GM12878 (cell line): ENCODE results near the gene NT5C3B. TPM values are rescaled to one million over a fixed set of nuclear protein-coding genes. Genes with fewer than 3 reads are reported as not detected.

ENCODE experiments used
- ATAC-seq: fragments of 200-7000 bp; cut with Tn5 transposase; 3 replicates; pipeline ENCODE4 v1.9.1; 2020; ENCODE audit warnings: mild to moderate bottlenecking, moderate library complexity
- BruUV-seq: library from RNA; stranded (reverse); fragments of 400-500 nt; replicated peaks from 2 replicates; lab custom pipeline; 2021; lab: Mats Ljungman, UMichigan
- CTCF ChIA-PET: fragments of 300-600 bp; sonication (Branson Sonifier 250); formaldehyde crosslinking; extraction: SDS; loops from one replicate; lab custom pipeline; 2021; ENCODE audit warnings: inconsistent platforms; lab: Yijun Ruan, JAX
- POLR2A ChIA-PET: fragments of 350-600 bp; formaldehyde crosslinking; extraction: SDS; loops from one replicate; lab custom pipeline; 2021; ENCODE audit warnings: inconsistent platforms; lab: Charles Lee
- RAD21 ChIA-PET: fragments of 300-600 bp; sonication (Branson Sonifier 250); formaldehyde crosslinking; loops from one replicate; lab custom pipeline; 2023; ENCODE audit warnings: antibody characterized with exemption; ENCODE audit not compliant: unreplicated experiment; lab: Charles Lee
- SMC1A ChIA-PET: fragments of 300-600 bp; sonication (Branson Sonifier 250); formaldehyde crosslinking; loops from one replicate; lab custom pipeline; 2023; ENCODE audit not compliant: unreplicated experiment, uncharacterized antibody; lab: Charles Lee
- DNase-seq: peaks from one replicate; pipeline ENCODE4 v3.0.0-alpha.2; 2011; ENCODE audit warnings: low read depth, low spot score
- FAIRE-seq: peaks from 3 replicates; lab custom pipeline; 2011; peaks lifted over from hg19 to GRCh38; lab: Jason Lieb, UNC
- H2AFZ ChIP-seq: 2 replicates; pipeline ENCODE4 v1.6.0; 2011; ENCODE audit warnings: low read depth, low read length, control low read depth; ENCODE audit not compliant: control insufficient read depth
- H3K27ac ChIP-seq: 2 replicates; pipeline ENCODE4 v1.5.1; 2011; ENCODE audit warnings: control low read depth; ENCODE audit not compliant: control insufficient read depth, insufficient read depth
- H3K27me3 ChIP-seq, 2 experiments: replicated peaks in 1 of 2; 2 replicates each; pipeline versions ENCODE4 v1.6.0 to v1.6.1; 2011; ENCODE audit warnings: low read length in 1 of 2; ENCODE audit not compliant: control insufficient read depth in 2 of 2, insufficient read depth in 2 of 2
- H3K36me3 ChIP-seq, 2 experiments: 2 replicates each; pipeline ENCODE4 v1.5.1; 2011; ENCODE audit warnings: low read length in 1 of 2; ENCODE audit not compliant: control insufficient read depth in 2 of 2, insufficient read depth in 2 of 2
- H3K4me1 ChIP-seq: 2 replicates; pipeline ENCODE4 v1.6.1; 2011; ENCODE audit warnings: mild to moderate bottlenecking, low read length, moderate library complexity, mixed read lengths; ENCODE audit not compliant: control insufficient read depth, insufficient read depth
- H3K4me2 ChIP-seq: 2 replicates; pipeline ENCODE4 v1.6.0; 2011; ENCODE audit warnings: control low read depth; ENCODE audit not compliant: control insufficient read depth, insufficient read depth
- H3K4me3 ChIP-seq: fragments of 200-600 bp; sonication (generic); 2 replicates; pipeline ENCODE4 v1.5.1; 2016
- H3K79me2 ChIP-seq: 2 replicates; pipeline ENCODE4 v1.6.0; 2011; ENCODE audit warnings: low read length; ENCODE audit not compliant: control insufficient read depth, insufficient read depth
- H3K9ac ChIP-seq: 2 replicates; pipeline ENCODE4 v1.8.0; 2011; ENCODE audit warnings: low read length, control low read depth, mixed read lengths; ENCODE audit not compliant: control insufficient read depth, insufficient read depth
- H3K9me3 ChIP-seq: replicated peaks from 3 replicates; pipeline ENCODE4 v1.5.1; 2011; ENCODE audit warnings: mild to moderate bottlenecking, low read length; ENCODE audit not compliant: control insufficient read depth, insufficient read depth
- H4K20me1 ChIP-seq: 2 replicates; pipeline ENCODE4 v1.6.0; 2011; ENCODE audit not compliant: control insufficient read depth, insufficient read depth
- FOS ChIP-seq: IDR thresholded peaks from 3 replicates; pipeline ENCODE4 v1.6.1; 2011; ENCODE audit warnings: borderline replicate concordance; ENCODE audit not compliant: insufficient read length; ENCODE audit errors: extremely low read depth
- HDAC2 ChIP-seq: fragments of 200-600 bp; sonication (generic); IDR thresholded peaks from 2 replicates; pipeline ENCODE4 v1.6.1; 2017
- IKZF2 ChIP-seq, 2 experiments: fragments of 450-650 bp; IDR thresholded peaks; 2 replicates each; pipeline ENCODE4 v1.6.1; 2017; ENCODE audit warnings: mild to moderate bottlenecking in 2 of 2, moderate library complexity in 2 of 2
- NBN ChIP-seq: fragments of 450-650 bp; IDR thresholded peaks from 2 replicates; pipeline ENCODE4 v1.6.1; 2016
- NFXL1 ChIP-seq: fragments of 450-650 bp; IDR thresholded peaks from 2 replicates; pipeline ENCODE4 v1.6.1; 2017; ENCODE audit warnings: antibody characterized with exemption, mild to moderate bottlenecking, borderline replicate concordance
- NFYB ChIP-seq: IDR thresholded peaks from 2 replicates; pipeline ENCODE4 v1.6.1; 2011; ENCODE audit warnings: low read depth, mild to moderate bottlenecking, low read length, improper control_type of control experiment, moderate library complexity; ENCODE audit not compliant: insufficient read depth
- NR2F1 ChIP-seq: fragments of 450-650 bp; conservative IDR thresholded peaks from 2 replicates; pipeline ENCODE4 v1.6.1; 2017; ENCODE audit warnings: mild to moderate bottlenecking
- RB1 ChIP-seq: fragments of 450-650 bp; formaldehyde crosslinking; IDR thresholded peaks from 2 replicates; pipeline ENCODE4 v1.6.1; 2017; ENCODE audit warnings: mild to moderate bottlenecking, borderline replicate concordance
- RUNX3 ChIP-seq: IDR thresholded peaks from 2 replicates; pipeline ENCODE4 v1.6.1; 2012; ENCODE audit warnings: low read length, inconsistent platforms
- SMAD5 ChIP-seq: IDR thresholded peaks from 2 replicates; pipeline ENCODE4 v1.6.1; 2016; ENCODE audit warnings: antibody characterized with exemption, low read depth
- SPI1 ChIP-seq: IDR thresholded peaks from 2 replicates; pipeline ENCODE4 v1.6.1; 2011; ENCODE audit warnings: low read depth, mild to moderate bottlenecking, low read length, moderate library complexity, borderline replicate concordance; ENCODE audit not compliant: insufficient read depth
- SREBF2 ChIP-seq: IDR thresholded peaks from 2 replicates; pipeline ENCODE4 v1.6.1; 2012; ENCODE audit warnings: mild to moderate bottlenecking, low read length
- SUZ12 ChIP-seq: fragments of 200-600 bp; sonication (generic); IDR thresholded peaks from one replicate; pipeline ENCODE4 v1.6.1; 2018; ENCODE audit warnings: antibody characterized with exemption, mild to moderate bottlenecking; ENCODE audit not compliant: unreplicated experiment
- WGBS: methylation state at CpG from one replicate; pipeline ENCODE4 v1.1.6; 2016; ENCODE audit warnings: low lambda C conversion rate; ENCODE audit not compliant: insufficient replicate concordance, insufficient coverage; ENCODE audit errors: missing lambda C conversion rate; 5-methylcytosine and 5-hydroxymethylcytosine counted together
- in situ Hi-C: fragments of 300-500 bp; cut with MboI; formaldehyde crosslinking; loops from 9 replicates; pipeline ENCODE4 v1.14.3; 2018; ENCODE audit warnings: mixed read lengths
- intact Hi-C: fragments of 100-400 bp; cut with micrococcal nuclease; formaldehyde crosslinking; loops from one replicate; pipeline ENCODE4 v1.14.2; 2022; ENCODE audit not compliant: unreplicated experiment
- polyA plus RNA-seq, 11 experiments: library from polyadenylated mRNA; depleted of rRNA in 4 of 11; unstranded in 6 of 11; stranded (reverse) in 5 of 11; fragments of >200 nt; fragmentation: Nextera tagmentation in 4 of 11; fragmentation: Illumina TruSeq in 1 of 11; extraction: Ambion mirVana in 4 of 11; extraction: Trizol in 1 of 11; gene quantifications; 1 replicate in 1 of 11; 2 replicates in 10 of 11; pipeline versions ENCODE4 v1.2.1 to v1.2.3, GENCODE V29; 2011 to 2016; ENCODE audit warnings: inconsistent platforms in 2 of 11, missing spikeins in 2 of 11, low read depth in 1 of 11
- total RNA-seq, 4 experiments: library from RNA; depleted of rRNA in 3 of 4; stranded (reverse); fragments of >200 nt in 3 of 4; fragmentation: Illumina TruSeq in 1 of 4; extraction: Trizol in 1 of 4; gene quantifications; 2 replicates each; pipeline versions ENCODE4 v1.2.1 to v1.2.3, GENCODE V29; 2013 to 2021
- TF ChIP-seq, protein P1 (sequence below): fragments of 450-650 bp; formaldehyde crosslinking; IDR thresholded peaks from 2 replicates; pipeline ENCODE4 v1.4.0; 2022; ENCODE audit warnings: mild to moderate bottlenecking, moderate library complexity
- TF ChIP-seq, protein P2 (sequence below): IDR thresholded peaks from 2 replicates; pipeline ENCODE4 v1.6.1; 2012; ENCODE audit warnings: low read depth, low read length, improper control_type of control experiment

NT5C3B gene
- total and polyA plus RNA-seq, 10 of the 15 experiments (the other 5 are each of a cell fraction or from before 2014, with no cell fraction given): 0.52 to 64.6 (median 41.0) TPM

DNA sequence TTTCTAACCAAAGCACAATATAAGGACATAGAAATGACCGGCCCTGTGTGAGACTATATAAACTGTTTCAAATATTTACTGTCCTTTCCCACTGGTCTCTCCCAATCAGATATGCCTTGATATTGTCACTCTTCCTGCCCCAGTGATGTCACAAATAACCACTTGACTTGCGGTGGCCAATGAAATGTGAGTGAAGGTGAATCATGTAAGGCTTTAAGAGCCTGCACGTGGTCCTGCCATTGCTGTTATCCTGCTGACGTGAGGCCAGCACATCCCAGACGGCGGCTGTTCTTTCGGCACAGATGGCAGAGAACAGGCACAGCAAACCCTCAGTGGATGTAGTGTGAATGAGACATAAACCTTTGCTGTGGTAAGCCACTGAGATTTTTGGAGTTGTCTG is 34.6 kb upstream of the NT5C3B start:
- in situ Hi-C loops: no loop called here
- ChIA-PET POLR2A (interaction anchor here (0.6 kb wide), 1 partner anchor 75 kb away, joined by 3 read pairs; no protein-coding TSS in a partner anchor), SMC1A (interaction anchor here (1.0 kb wide), 1 partner anchor 10 kb away, joined by 3 read pairs; no protein-coding TSS in a partner anchor), RAD21 (no interaction called here), CTCF (no interaction called here)
- ATAC-seq: no peak
- Histone ChIP-seq H3K27ac (no peak overlapping the region), H3K4me3 (no peak overlapping the region), H3K79me2 (no peaks in the 10 kb centered on the region), H3K9me3 (no peaks in the 10 kb centered on the region), H3K36me3 (peaks cover 24 to 43% of the 10 kb centered on the region in 2 experiments), H2AFZ (no peak overlapping the region), H3K9ac (no peak overlapping the region), H4K20me1 (no peaks in the 10 kb centered on the region; the same call in 1 of the 2 replicates), H3K4me2 (no peak overlapping the region), H3K27me3 (no peaks in the 10 kb centered on the region), H3K4me1 (peaks cover under 1% of the 10 kb centered on the region; the same call in 1 of the 2 replicates)
- WGBS: 98% methylated on average over 7 of the region's 7 CpGs
- intact Hi-C loops: no loop called here
- TF ChIP-seq SMAD5 (no peak), NFYB (peak; percentile 36; the same call in 1 of the 2 replicates)
- no peak for DNase-seq
- no peak for FAIRE-seq
- BruUV-seq: TSS peak; percentile 48

DNA sequence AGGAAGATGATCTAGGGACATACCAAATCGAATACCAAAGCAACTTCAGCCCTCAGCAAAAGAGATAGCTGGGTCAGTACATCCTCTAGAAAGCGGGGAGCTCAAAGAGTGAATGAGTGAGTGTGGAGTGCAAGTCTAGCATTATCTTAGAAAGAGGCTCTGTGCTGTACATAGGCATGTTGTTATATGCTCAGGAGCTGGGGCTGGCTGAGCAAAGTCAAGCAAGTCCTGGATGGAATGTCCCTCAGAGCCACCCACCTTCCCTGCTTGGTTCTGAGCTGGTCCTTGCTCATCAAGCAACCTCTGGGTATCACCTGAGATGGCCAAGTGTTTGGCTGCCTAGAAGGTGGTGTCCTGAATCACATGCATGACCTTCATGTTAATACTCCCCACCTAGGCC is 34.1 kb upstream of the NT5C3B start:
- CTCF ChIA-PET: no interaction called here
- H3K4me1 ChIP-seq: peaks cover 3% of the 10 kb centered on the region; the same call in 1 of the 2 replicates
- peaks cover under 1% of the 10 kb centered on the region; the same call in 1 of the 2 replicates for H3K79me2 ChIP-seq
- FAIRE-seq: no peak
- no peaks in the 10 kb centered on the region; the same call in 1 of the 2 replicates for H4K20me1 ChIP-seq
- no peak for DNase-seq
- H3K9me3 ChIP-seq: no peaks in the 10 kb centered on the region
- no peak overlapping the region for H3K4me3 ChIP-seq
- no peak for ATAC-seq
- in situ Hi-C loops: no loop called here
- no TSS peak for BruUV-seq
- no peaks in the 10 kb centered on the region for H3K27me3 ChIP-seq
- no peak overlapping the region for H3K27ac ChIP-seq
- RAD21 ChIA-PET: no interaction called here
- H3K9ac ChIP-seq: no peak overlapping the region
- H3K4me2 ChIP-seq: no peak overlapping the region
- intact Hi-C loops: no loop called here
- 94% methylated on average over 2 of the region's 2 CpGs for WGBS
- H3K36me3 ChIP-seq: peaks cover 24 to 43% of the 10 kb centered on the region in 2 experiments
- POLR2A ChIA-PET: interaction anchor here (0.6 kb wide), 1 partner anchor 75 kb away, joined by 3 read pairs; no protein-coding TSS in a partner anchor
- SMC1A ChIA-PET: interaction anchor here (1.0 kb wide), 1 partner anchor 9 kb away, joined by 3 read pairs; no protein-coding TSS in a partner anchor
- no peak overlapping the region for H2AFZ ChIP-seq
- TF ChIP-seq SPI1 (no peak), NBN (no peak), SUZ12 (no peak), HDAC2 (no peak), NFXL1 (no peak), RB1 (no peak), IKZF2 (IDR thresholded peaks at IDR 0.05) (no peak), SREBF2 (no peak), FOS (no peak), NR2F1 (no peak), RUNX3 (no peak)
- TF ChIP-seq, protein P1, sequence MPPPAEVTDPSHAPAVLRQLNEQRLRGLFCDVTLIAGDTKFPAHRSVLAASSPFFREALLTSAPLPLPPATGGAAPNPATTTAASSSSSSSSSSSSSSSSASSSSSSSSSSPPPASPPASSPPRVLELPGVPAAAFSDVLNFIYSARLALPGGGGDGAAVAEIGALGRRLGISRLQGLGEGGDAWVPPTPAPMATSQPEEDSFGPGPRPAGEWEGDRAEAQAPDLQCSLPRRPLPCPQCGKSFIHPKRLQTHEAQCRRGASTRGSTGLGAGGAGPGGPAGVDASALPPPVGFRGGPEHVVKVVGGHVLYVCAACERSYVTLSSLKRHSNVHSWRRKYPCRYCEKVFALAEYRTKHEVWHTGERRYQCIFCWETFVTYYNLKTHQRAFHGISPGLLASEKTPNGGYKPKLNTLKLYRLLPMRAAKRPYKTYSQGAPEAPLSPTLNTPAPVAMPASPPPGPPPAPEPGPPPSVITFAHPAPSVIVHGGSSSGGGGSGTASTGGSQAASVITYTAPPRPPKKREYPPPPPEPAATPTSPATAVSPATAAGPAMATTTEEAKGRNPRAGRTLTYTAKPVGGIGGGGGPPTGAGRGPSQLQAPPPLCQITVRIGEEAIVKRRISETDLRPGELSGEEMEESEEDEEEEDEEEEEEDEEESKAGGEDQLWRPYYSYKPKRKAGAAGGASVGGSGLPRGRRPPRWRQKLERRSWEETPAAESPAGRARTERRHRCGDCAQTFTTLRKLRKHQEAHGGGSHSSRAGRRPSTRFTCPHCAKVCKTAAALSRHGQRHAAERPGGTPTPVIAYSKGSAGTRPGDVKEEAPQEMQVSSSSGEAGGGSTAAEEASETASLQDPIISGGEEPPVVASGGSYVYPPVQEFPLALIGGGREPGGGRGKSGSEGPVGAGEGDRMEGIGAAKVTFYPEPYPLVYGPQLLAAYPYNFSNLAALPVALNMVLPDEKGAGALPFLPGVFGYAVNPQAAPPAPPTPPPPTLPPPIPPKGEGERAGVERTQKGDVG (CRISPR knock-in tag): no peak
- TF ChIP-seq, protein P2, sequence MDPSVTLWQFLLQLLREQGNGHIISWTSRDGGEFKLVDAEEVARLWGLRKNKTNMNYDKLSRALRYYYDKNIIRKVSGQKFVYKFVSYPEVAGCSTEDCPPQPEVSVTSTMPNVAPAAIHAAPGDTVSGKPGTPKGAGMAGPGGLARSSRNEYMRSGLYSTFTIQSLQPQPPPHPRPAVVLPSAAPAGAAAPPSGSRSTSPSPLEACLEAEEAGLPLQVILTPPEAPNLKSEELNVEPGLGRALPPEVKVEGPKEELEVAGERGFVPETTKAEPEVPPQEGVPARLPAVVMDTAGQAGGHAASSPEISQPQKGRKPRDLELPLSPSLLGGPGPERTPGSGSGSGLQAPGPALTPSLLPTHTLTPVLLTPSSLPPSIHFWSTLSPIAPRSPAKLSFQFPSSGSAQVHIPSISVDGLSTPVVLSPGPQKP: no peak
